CD4-positive, CD25-positive, alpha-beta regulatory T cell (primary cell): ENCODE results near the gene ACTN3. TPM values are rescaled to one million over a fixed set of nuclear protein-coding genes. Genes with fewer than 3 reads are reported as not detected.
"Not testable (repeated sequence)": the region's sequence is repeated elsewhere in the genome, so short reads cannot be mapped to it uniquely, and the experiment has no call there.

Experiments used
- ATAC-seq, 2 donors: fragments of 150-1000 bp; cut with Tn5 transposase; one replicate each; pipeline ENCODE4 v1.10.0; 2021; ENCODE audit warnings: low read depth in 2 of 2, moderate number of reproducible peaks in 2 of 2, moderate library complexity in 1 of 2
- DNase-seq, 3 donors: peaks; one replicate each; pipeline versions ENCODE4 v3.0.0 to v3.0.0-alpha.2; 2012 to 2022; ENCODE audit warnings: mixed read lengths in 1 of 3
- H3K27ac ChIP-seq: one replicate; pipeline ENCODE4 v1.7.0; 2013; ENCODE audit warnings: mild to moderate bottlenecking, low read length; ENCODE audit not compliant: insufficient read depth, poor library complexity, severe bottlenecking
- H3K27me3 ChIP-seq: one replicate; pipeline ENCODE4 v1.7.0; 2013; ENCODE audit warnings: low read length; ENCODE audit not compliant: control insufficient read depth, insufficient read depth
- H3K36me3 ChIP-seq: one replicate; pipeline ENCODE4 v1.7.0; 2013; ENCODE audit warnings: mild to moderate bottlenecking, low read length, moderate library complexity; ENCODE audit not compliant: control insufficient read depth, insufficient read depth
- H3K4me1 ChIP-seq: 2 replicates; pipeline ENCODE4 v1.7.0; 2013; ENCODE audit warnings: mild to moderate bottlenecking, low read length; ENCODE audit not compliant: insufficient read depth, control insufficient read depth, poor library complexity, severe bottlenecking
- H3K4me3 ChIP-seq: one replicate; pipeline ENCODE4 v1.7.0; 2013; ENCODE audit warnings: low read depth, mild to moderate bottlenecking, low read length, moderate library complexity
- H3K9me3 ChIP-seq, 2 experiments: 1 replicate in 1 of 2; 2 replicates in 1 of 2; pipeline ENCODE4 v1.7.0; 2013; ENCODE audit warnings: low read length in 2 of 2, mild to moderate bottlenecking in 1 of 2, moderate library complexity in 1 of 2; ENCODE audit not compliant: control insufficient read depth in 2 of 2
- H3K27ac Mint-ChIP-seq, 3 donors: one replicate each; pipeline ENCODE4 v1.8.0; 2020 to 2022; ENCODE audit warnings: mild to moderate bottlenecking in 3 of 3, mixed read lengths in 3 of 3, moderate library complexity in 2 of 3
- H3K27me3 Mint-ChIP-seq: one replicate; pipeline ENCODE4 v1.8.0; 2022; ENCODE audit warnings: mild to moderate bottlenecking, mixed read lengths
- H3K36me3 Mint-ChIP-seq: one replicate; pipeline ENCODE4 v1.8.0; 2020; ENCODE audit warnings: mixed read lengths
- H3K4me1 Mint-ChIP-seq, 4 donors: one replicate each; pipeline ENCODE4 v1.8.0; 2020 to 2022; ENCODE audit warnings: mixed read lengths in 4 of 4, mild to moderate bottlenecking in 1 of 4
- H3K4me3 Mint-ChIP-seq, 4 donors: one replicate each; pipeline ENCODE4 v1.8.0; 2020 to 2022; ENCODE audit warnings: mild to moderate bottlenecking in 4 of 4, mixed read lengths in 4 of 4, moderate library complexity in 3 of 4
- H3K9me3 Mint-ChIP-seq, 7 donors: one replicate each; pipeline ENCODE4 v1.8.0; 2020 to 2022; ENCODE audit warnings: mixed read lengths in 7 of 7, mild to moderate bottlenecking in 3 of 7, moderate library complexity in 2 of 7
- polyA plus RNA-seq, 4 donors: library from polyadenylated mRNA; unstranded; fragments of 300-500 nt; fragmentation: Illumina TruSeq; gene quantifications; one replicate each; pipeline ENCODE4 v1.2.3, GENCODE V29; 2021
- total RNA-seq: library from RNA; stranded (reverse); gene quantifications from one replicate; pipeline ENCODE4 v1.2.3, GENCODE V29; 2022

Gene ACTN3
- total and polyA plus RNA-seq, 5 donors from 2014 or later, result not detected

- Histone ChIP-seq H3K27ac (no peak overlapping the region), H3K4me3 (no peak overlapping the region), H3K27me3 (no peaks in the 10 kb centered on the region), H3K36me3 (peaks cover 33% of the 10 kb centered on the region), H3K4me1 (peaks cover 13% of the 10 kb centered on the region), H3K9me3 (no peaks in the 10 kb centered on the region)
- Mint-ChIP-seq H3K27ac (no peak overlapping the region), H3K9me3 (no peaks in the 10 kb centered on the region), H3K27me3 (no peaks in the 10 kb centered on the region), H3K4me3 (no peak overlapping the region), H3K36me3 (peaks cover 39% of the 10 kb centered on the region), H3K4me1 (peaks cover 2 to 35% (median 20%) of the 10 kb centered on the region in 4 donors)
- DNase-seq (no peak), ATAC-seq (no peak)
Measured at GRCh38 chr11:66539170-66539869, 7.4 kb upstream of the ACTN3 start.

DNA sequence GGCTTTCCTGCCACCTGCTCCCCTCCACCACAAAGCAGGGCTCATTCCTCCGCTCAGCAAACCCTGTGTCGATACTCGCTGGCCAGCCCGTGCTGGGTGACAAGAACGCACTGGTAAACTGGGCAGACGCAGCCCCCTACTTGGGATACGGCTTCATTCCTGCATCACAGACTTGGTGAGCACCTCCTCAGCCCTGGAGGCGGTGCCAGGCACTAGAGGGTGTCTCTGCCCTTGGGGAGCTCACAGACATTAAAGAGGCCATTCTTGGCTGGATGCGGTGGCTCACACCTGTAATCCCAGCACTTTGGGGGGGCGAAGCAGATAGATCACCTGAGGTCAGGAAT, 6.9 kb upstream of the ACTN3 start:
- no peaks in the 10 kb centered on the region for H3K9me3 Mint-ChIP-seq
- H3K4me1 ChIP-seq, result peaks cover 19% of the 10 kb centered on the region
- ATAC-seq (no peak), DNase-seq (no peak)
- H3K27ac Mint-ChIP-seq, result no peak overlapping the region
- H3K27me3 Mint-ChIP-seq, result no peaks in the 10 kb centered on the region
- H3K4me1 Mint-ChIP-seq, result peaks cover 4 to 38% (median 22%) of the 10 kb centered on the region in 4 donors
- no peaks in the 10 kb centered on the region for H3K27me3 ChIP-seq
- H3K36me3 Mint-ChIP-seq, result peaks cover 39% of the 10 kb centered on the region
- peaks cover 33% of the 10 kb centered on the region for H3K36me3 ChIP-seq
- no peak overlapping the region for H3K4me3 ChIP-seq
- H3K9me3 ChIP-seq, result no peaks in the 10 kb centered on the region
- H3K4me3 Mint-ChIP-seq, result no peak overlapping the region
- H3K27ac ChIP-seq, result no peak overlapping the region

DNA sequence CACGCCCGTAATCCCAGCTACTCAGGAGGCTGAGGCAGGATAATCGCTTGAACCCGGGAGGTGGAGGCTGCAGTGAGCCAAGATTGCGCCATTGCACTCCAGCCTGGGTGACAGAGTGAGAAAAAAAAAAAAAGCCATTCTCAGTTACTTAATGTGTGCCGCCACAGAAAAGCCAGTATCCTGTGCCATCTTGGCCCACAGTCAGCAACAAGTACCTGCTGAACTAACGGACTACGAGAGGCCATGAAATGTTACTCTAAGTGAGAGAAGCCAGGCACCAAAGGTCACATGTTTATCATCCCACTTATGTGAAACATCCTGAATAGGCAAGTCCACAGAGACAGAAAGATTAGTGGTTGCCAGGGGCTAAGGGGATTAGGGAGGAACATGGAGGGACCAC, 6.1 kb upstream of the ACTN3 start:
- H3K27ac Mint-ChIP-seq, H3K27ac ChIP-seq, ATAC-seq, H3K9me3 Mint-ChIP-seq, H3K9me3 ChIP-seq, H3K27me3 ChIP-seq, DNase-seq, H3K27me3 Mint-ChIP-seq, H3K4me3 ChIP-seq: not testable (repeated sequence)
- peaks cover 9 to 44% (median 23%) of the 10 kb centered on the region in 4 donors for H3K4me1 Mint-ChIP-seq
- peaks cover 26% of the 10 kb centered on the region for H3K4me1 ChIP-seq
- H3K36me3 ChIP-seq, result peaks cover 33% of the 10 kb centered on the region
- peaks cover 36% of the 10 kb centered on the region for H3K36me3 Mint-ChIP-seq
- H3K4me3 Mint-ChIP-seq, result peak overlapping the region in 1 of 4 donors; percentile 49

DNA sequence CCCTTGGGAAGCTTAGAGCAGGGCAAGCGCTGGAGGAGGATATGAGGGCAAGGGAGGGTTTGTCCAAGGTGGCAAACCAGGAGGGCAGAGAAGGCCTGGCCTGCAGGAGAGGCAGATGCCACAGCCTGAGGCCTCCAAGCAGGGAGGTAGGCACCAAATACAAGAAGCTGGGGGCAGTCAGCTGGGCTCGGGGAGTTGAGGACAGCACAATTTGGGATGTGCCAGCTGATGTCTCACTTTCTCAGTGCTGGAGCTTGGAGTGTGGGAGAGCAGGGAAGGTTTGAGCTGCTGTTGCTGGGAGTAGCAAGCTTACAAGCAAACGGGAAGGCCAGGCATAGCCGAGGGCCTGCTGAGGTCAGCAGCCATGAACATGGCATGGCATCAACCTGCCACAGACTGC, 4.8 kb upstream of the ACTN3 start:
- Mint-ChIP-seq H3K27ac (peak overlapping the region in 2 of 3 donors; percentile 96 to 97), H3K4me1 (peaks cover 9 to 49% (median 22%) of the 10 kb centered on the region in 4 donors)

DNA sequence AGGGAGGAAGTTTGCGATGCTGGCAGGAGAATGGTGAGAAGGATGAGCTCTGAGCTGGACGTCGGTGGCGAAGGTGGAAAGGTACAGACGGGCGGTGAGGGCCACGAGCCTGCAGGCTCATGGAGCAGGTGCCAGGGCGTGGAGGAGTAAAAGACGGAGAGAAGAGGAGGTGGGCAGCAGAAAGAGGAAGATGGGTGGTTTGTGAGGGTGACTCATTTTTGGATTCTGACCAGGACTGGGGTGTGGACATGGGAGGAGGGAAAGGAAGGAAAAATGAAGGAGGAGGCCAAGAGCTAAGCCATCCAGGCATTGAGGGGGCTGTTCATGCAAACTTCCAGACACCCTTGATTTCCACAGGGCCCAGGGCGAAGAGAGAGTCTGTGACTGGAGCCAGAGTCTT, 4.3 kb upstream of the ACTN3 start:
- H3K36me3 Mint-ChIP-seq, result peaks cover 29% of the 10 kb centered on the region
- Histone ChIP-seq H3K4me3 (no peak overlapping the region), H3K9me3 (no peaks in the 10 kb centered on the region), H3K36me3 (peaks cover 25% of the 10 kb centered on the region), H3K4me1 (peaks cover 43% of the 10 kb centered on the region), H3K27me3 (no peaks in the 10 kb centered on the region), H3K27ac (no peak overlapping the region)
- H3K27ac Mint-ChIP-seq, result peak overlapping the region in 2 of 3 donors; percentile 96 to 97
- peaks cover 9 to 49% (median 22%) of the 10 kb centered on the region in 4 donors for H3K4me1 Mint-ChIP-seq
- H3K4me3 Mint-ChIP-seq, result peak overlapping the region; percentile 40 to 88 (median 75)
- DNase-seq, result no peak
- no peaks in the 10 kb centered on the region for H3K27me3 Mint-ChIP-seq
- no peak for ATAC-seq
- H3K9me3 Mint-ChIP-seq, result no peaks in the 10 kb centered on the region

More for the DNA sequence above, 4.8 kb upstream of the ACTN3 start:
- Mint-ChIP-seq H3K27me3 (no peaks in the 10 kb centered on the region), H3K9me3 (no peaks in the 10 kb centered on the region), H3K36me3 (peaks cover 29% of the 10 kb centered on the region), H3K4me3 (peak overlapping the region in 3 of 4 donors; percentile 56 to 88 (median 75))
- Histone ChIP-seq H3K9me3 (no peaks in the 10 kb centered on the region), H3K36me3 (peaks cover 27% of the 10 kb centered on the region), H3K4me3 (no peak overlapping the region), H3K27ac (no peak overlapping the region), H3K27me3 (no peaks in the 10 kb centered on the region), H3K4me1 (peaks cover 38% of the 10 kb centered on the region)
- DNase-seq, result no peak
- no peak for ATAC-seq

- H3K36me3 Mint-ChIP-seq, result peaks cover 27% of the 10 kb centered on the region
- peaks cover 9 to 49% (median 24%) of the 10 kb centered on the region in 4 donors for H3K4me1 Mint-ChIP-seq
- H3K27ac Mint-ChIP-seq, result peak overlapping the region; percentile 96 to 99 (median 97)
Measured at GRCh38 chr11:66543263-66544107, 3.2 kb upstream of the ACTN3 start.

DNA sequence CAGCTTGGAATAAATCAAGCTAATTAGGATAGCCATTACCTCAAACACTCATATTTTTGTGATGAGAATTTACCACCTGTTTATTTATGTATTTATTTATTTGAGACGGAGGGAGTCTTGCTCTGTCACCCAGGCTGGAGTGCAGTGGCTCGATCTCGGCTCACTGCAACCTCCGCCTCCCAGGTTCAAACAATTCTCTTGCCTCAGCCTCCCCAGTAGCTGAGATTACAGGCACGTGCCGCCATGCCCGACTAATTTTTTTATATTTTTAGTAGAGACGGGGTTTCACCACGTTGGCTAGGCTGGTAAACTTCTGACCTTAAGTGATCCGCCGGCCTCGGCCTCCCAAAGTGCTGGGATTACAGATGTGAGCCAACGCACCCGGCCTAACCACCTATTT, 1.8 kb upstream of the ACTN3 start:
- not testable (repeated sequence) for H3K27me3 ChIP-seq, H3K27me3 Mint-ChIP-seq, H3K9me3 Mint-ChIP-seq, ATAC-seq, DNase-seq, H3K9me3 ChIP-seq
- peaks cover 43% of the 10 kb centered on the region for H3K4me1 ChIP-seq
- peak overlapping the region; percentile 91 to 96 (median 94) for H3K4me3 Mint-ChIP-seq
- H3K27ac ChIP-seq, result peak overlapping the region; percentile 85
- H3K4me1 Mint-ChIP-seq, result peaks cover 9 to 45% (median 24%) of the 10 kb centered on the region in 4 donors
- peak overlapping the region; percentile 90 for H3K4me3 ChIP-seq
- H3K36me3 Mint-ChIP-seq, result peaks cover 23% of the 10 kb centered on the region
- H3K36me3 ChIP-seq, result peaks cover 14% of the 10 kb centered on the region
- H3K27ac Mint-ChIP-seq, result peak overlapping the region; percentile 92 to 96 (median 93)

More at GRCh38 chr11:66543263-66544107, 3.2 kb upstream of the ACTN3 start:
- Histone ChIP-seq H3K36me3 (peaks cover 25% of the 10 kb centered on the region), H3K4me1 (peaks cover 43% of the 10 kb centered on the region), H3K4me3 (peak overlapping the region; percentile 75), H3K27ac (peak overlapping the region; percentile 85), H3K27me3 (no peaks in the 10 kb centered on the region), H3K9me3 (no peaks in the 10 kb centered on the region)
- ATAC-seq (peak; percentile 82 to 85), DNase-seq (peak; percentile 54 to 87 (median 78))
- H3K9me3 Mint-ChIP-seq, result no peaks in the 10 kb centered on the region
- H3K27me3 Mint-ChIP-seq, result peaks cover 2% of the 10 kb centered on the region
- peak overlapping the region; percentile 64 to 88 (median 82) for H3K4me3 Mint-ChIP-seq
